HG03280 (cell line): Measurements from ENCODE around the gene P2RX5.
"Not testable (repeated sequence)": the region's sequence is repeated elsewhere in the genome, so short reads cannot be mapped to it uniquely, and the experiment has no call there.

ENCODE experiments used
- ATAC-seq: cut with Tn5 transposase; IDR thresholded peaks from one replicate; pipeline ENCODE4 v1.9.1; 2021; ENCODE audit warnings: mild to moderate bottlenecking, moderate library complexity; ENCODE audit not compliant: unreplicated experiment

The P2RX5 gene

GRCh38 chr17:3712811-3713463 is 17.0 kb upstream of the P2RX5 start:
- ATAC-seq: no peak

GRCh38 chr17:3710951-3711383 is 15.0 kb upstream of the P2RX5 start:
- ATAC-seq: peak; percentile 93

GRCh38 chr17:3708366-3708765 is 12.4 kb upstream of the P2RX5 start:
- no peak for ATAC-seq

GRCh38 chr17:3705718-3705984 is 9.7 kb upstream of the P2RX5 start:
- not testable (repeated sequence) for ATAC-seq

GRCh38 chr17:3704931-3705717 is 9.2 kb upstream of the P2RX5 start:
- ATAC-seq: no peak

- ATAC-seq: not testable (repeated sequence)
Observed at GRCh38 chr17:3702041-3702539, 6.1 kb upstream of the P2RX5 start.

- no peak for ATAC-seq
Observed at GRCh38 chr17:3699951-3700350, 4.0 kb upstream of the P2RX5 start.

GRCh38 chr17:3698139-3698538 is 2.2 kb upstream of the P2RX5 start:
- ATAC-seq: no peak

GRCh38 chr17:3697103-3697476 is 1.1 kb upstream of the P2RX5 start:
- ATAC-seq: no peak

GRCh38 chr17:3695129-3695722 is 729 bp downstream of the P2RX5 start:
- ATAC-seq: no peak

GRCh38 chr17:3693829-3694231 is 2.1 kb downstream of the P2RX5 start:
- ATAC-seq: no peak

GRCh38 chr17:3693141-3693540 is 2.8 kb downstream of the P2RX5 start:
- ATAC-seq: no peak

GRCh38 chr17:3692346-3692745 is 3.6 kb downstream of the P2RX5 start:
- no peak for ATAC-seq

GRCh38 chr17:3691617-3692067 is 4.3 kb downstream of the P2RX5 start:
- no peak for ATAC-seq

- no peak for ATAC-seq
Observed at GRCh38 chr17:3690094-3690715, 5.8 kb downstream of the P2RX5 start.

- ATAC-seq: no peak
Observed at GRCh38 chr17:3689262-3690093, 6.5 kb downstream of the P2RX5 start.

- ATAC-seq: no peak
Observed at GRCh38 chr17:3688852-3689261, 7.1 kb downstream of the P2RX5 start.

- no peak for ATAC-seq
Observed at GRCh38 chr17:3688027-3688553, 7.9 kb downstream of the P2RX5 start.

GRCh38 chr17:3685174-3685573 is 10.8 kb downstream of the P2RX5 start:
- no peak for ATAC-seq

GRCh38 chr17:3683054-3683511 is 12.9 kb downstream of the P2RX5 start:
- ATAC-seq: no peak
